Coronary artery (tissue), 2 donors: ENCODE measurements around the gene FAT3.
A peak's percentile ranks its signal among the peaks of the same experiment; 100 is the strongest.

Experiments used
- DNase-seq: peaks from one replicate; pipeline ENCODE4 v3.0.0-alpha.2; 2017; ENCODE audit warnings: low spot score
- H3K27ac ChIP-seq, 2 donors: fragments of 200-600 bp; sonication (generic); one replicate each; pipeline ENCODE4 v1.5.1; 2016 to 2019
- H3K4me3 ChIP-seq: fragments of 200-600 bp; sonication (generic); 2 replicates; pipeline ENCODE4 v1.5.1; 2016; ENCODE audit warnings: mild to moderate bottlenecking, moderate library complexity
- CTCF ChIP-seq: fragments of 200-600 bp; sonication (generic); IDR thresholded peaks from one replicate; pipeline ENCODE4 v1.5.1; 2019; ENCODE audit warnings: antibody characterized with exemption

Gene FAT3

GRCh38 chr11:92198268-92198667 is 26.4 kb upstream of the FAT3 start:
- H3K27ac ChIP-seq = no peak overlapping the region
- no peak for DNase-seq
- TF ChIP-seq CTCF = no peak
- no peak overlapping the region for H3K4me3 ChIP-seq

GRCh38 chr11:92199991-92200390 is 24.6 kb upstream of the FAT3 start:
- TF ChIP-seq CTCF = no peak
- no peak overlapping the region for H3K27ac ChIP-seq
- no peak overlapping the region for H3K4me3 ChIP-seq
- no peak for DNase-seq

GRCh38 chr11:92204731-92205130 is 19.9 kb upstream of the FAT3 start:
- DNase-seq = no peak
- no peak for TF ChIP-seq CTCF

GRCh38 chr11:92206441-92206840 is 18.2 kb upstream of the FAT3 start:
- DNase-seq = no peak
- TF ChIP-seq CTCF = no peak
- Histone ChIP-seq H3K27ac (no peak overlapping the region), H3K4me3 (no peak overlapping the region)

More at GRCh38 chr11:92204731-92205130, 19.9 kb upstream of the FAT3 start:
- peak overlapping the region; percentile 1 for H3K4me3 ChIP-seq
- no peak overlapping the region for H3K27ac ChIP-seq

GRCh38 chr11:92211576-92212167 is 12.9 kb upstream of the FAT3 start:
- no peak for DNase-seq
- no peak overlapping the region for H3K4me3 ChIP-seq
- peak; percentile 26 for TF ChIP-seq CTCF
- H3K27ac ChIP-seq = no peak overlapping the region

GRCh38 chr11:92212530-92212929 is 12.1 kb upstream of the FAT3 start:
- no peak overlapping the region for H3K4me3 ChIP-seq
- no peak for TF ChIP-seq CTCF
- no peak overlapping the region for H3K27ac ChIP-seq
- DNase-seq = no peak

GRCh38 chr11:92216789-92217188 is 7.8 kb upstream of the FAT3 start:
- no peak overlapping the region for H3K27ac ChIP-seq
- no peak for TF ChIP-seq CTCF
- no peak for DNase-seq
- H3K4me3 ChIP-seq = no peak overlapping the region
